LNCAP (cell line): ENCODE data around the gene PODXL.

Source experiments
- CTCF ChIP-seq: fragments of 450-650 bp; IDR thresholded peaks from 2 replicates; pipeline ENCODE4 v1.5.1; 2017; ENCODE audit warnings: mild to moderate bottlenecking

Gene PODXL

GRCh38 chr7:131556053-131556908 is at the start of gene PODXL:
Gene PODXL (minus strand): TSS chr7:131556628. CDS start chr7:131556359, 269 bp downstream.
- no peak for TF ChIP-seq CTCF

- TF ChIP-seq CTCF: no peak
Measured at GRCh38 chr7:131605280-131605878, 49.0 kb upstream of the PODXL start.

GRCh38 chr7:131604841-131605279 is 48.4 kb upstream of the PODXL start:
- TF ChIP-seq CTCF: no peak

- TF ChIP-seq CTCF: no peak
Measured at GRCh38 chr7:131603932-131604331, 47.5 kb upstream of the PODXL start.

- TF ChIP-seq CTCF: no peak
Measured at GRCh38 chr7:131602994-131603372, 46.6 kb upstream of the PODXL start.

- TF ChIP-seq CTCF: no peak
Measured at GRCh38 chr7:131602304-131602993, 46.0 kb upstream of the PODXL start.

- no peak for TF ChIP-seq CTCF
Measured at GRCh38 chr7:131600085-131600881, 43.9 kb upstream of the PODXL start.
